ENCODE data around the gene VSTM2B. TPM values are rescaled to one million over a fixed set of nuclear protein-coding genes. Genes with fewer than 3 reads are reported as not detected.

VSTM2B gene
- total RNA-seq, 2 experiments from 2014 or later: not detected

DNA sequence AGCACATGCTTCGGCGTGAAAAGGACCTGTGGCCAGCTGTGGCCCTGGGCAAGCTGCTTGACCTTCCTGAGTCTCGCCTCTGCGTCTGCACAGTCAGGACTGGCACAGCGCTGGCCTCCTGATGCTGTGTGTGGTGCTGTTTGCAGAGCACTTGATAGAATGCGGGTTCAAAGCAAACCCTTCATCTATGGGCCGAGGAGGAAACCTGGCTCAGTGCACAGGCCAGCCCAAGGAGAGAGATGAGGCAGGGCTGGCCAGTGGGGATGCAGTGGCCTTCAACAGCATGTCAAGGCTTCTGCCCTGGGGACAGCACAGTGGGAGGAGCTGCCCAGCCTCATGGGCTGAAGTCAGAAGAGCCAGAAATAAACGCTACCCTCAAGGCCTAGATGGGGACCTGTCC lies 21.3 kb upstream of the VSTM2B start:
- intact Hi-C loops (cut with micrococcal nuclease; ENCODE audit: unreplicated experiment): no loop called here
- TF ChIP-seq, protein P1, sequence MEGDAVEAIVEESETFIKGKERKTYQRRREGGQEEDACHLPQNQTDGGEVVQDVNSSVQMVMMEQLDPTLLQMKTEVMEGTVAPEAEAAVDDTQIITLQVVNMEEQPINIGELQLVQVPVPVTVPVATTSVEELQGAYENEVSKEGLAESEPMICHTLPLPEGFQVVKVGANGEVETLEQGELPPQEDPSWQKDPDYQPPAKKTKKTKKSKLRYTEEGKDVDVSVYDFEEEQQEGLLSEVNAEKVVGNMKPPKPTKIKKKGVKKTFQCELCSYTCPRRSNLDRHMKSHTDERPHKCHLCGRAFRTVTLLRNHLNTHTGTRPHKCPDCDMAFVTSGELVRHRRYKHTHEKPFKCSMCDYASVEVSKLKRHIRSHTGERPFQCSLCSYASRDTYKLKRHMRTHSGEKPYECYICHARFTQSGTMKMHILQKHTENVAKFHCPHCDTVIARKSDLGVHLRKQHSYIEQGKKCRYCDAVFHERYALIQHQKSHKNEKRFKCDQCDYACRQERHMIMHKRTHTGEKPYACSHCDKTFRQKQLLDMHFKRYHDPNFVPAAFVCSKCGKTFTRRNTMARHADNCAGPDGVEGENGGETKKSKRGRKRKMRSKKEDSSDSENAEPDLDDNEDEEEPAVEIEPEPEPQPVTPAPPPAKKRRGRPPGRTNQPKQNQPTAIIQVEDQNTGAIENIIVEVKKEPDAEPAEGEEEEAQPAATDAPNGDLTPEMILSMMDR (conservative IDR thresholded peaks at IDR 0.05; ENCODE audit: low read length): no peak
- no peak for TF ChIP-seq EZH2phosphoT487 (IDR thresholded peaks at IDR 0.05; ENCODE audit: borderline replicate concordance, low read depth, low read length)
- H3K79me2 ChIP-seq (ENCODE audit: insufficient read depth, low read depth, low read length): no peaks in the 10 kb centered on the region
- ChIA-PET CTCF (ENCODE audit: unreplicated experiment) (no interaction called here), POLR2A (no interaction called here)
- no peaks in the 10 kb centered on the region for H3K4me1 ChIP-seq (ENCODE audit: insufficient read depth, low read length, poor library complexity, severe bottlenecking)
- no peaks in the 10 kb centered on the region for H3K9me3 ChIP-seq (ENCODE audit: low read length)
- no peak for DNase-seq (ENCODE audit: low spot score)
- no peaks in the 10 kb centered on the region for H3K36me3 ChIP-seq (ENCODE audit: insufficient read depth, low read length)
- no peak overlapping the region for H2AFZ ChIP-seq (ENCODE audit: low read length)
- no TSS peak for BruUV-seq (replicated peaks)
- no peak overlapping the region for H3K4me2 ChIP-seq (ENCODE audit: low read length)
- no peaks in the 10 kb centered on the region for H4K20me1 ChIP-seq (ENCODE audit: insufficient read depth, low read length)
- H3K4me3 ChIP-seq (ENCODE audit: low read depth, low read length, poor library complexity, severe bottlenecking): no peak overlapping the region
- H3K9me2 ChIP-seq (ENCODE audit: insufficient read depth, low read length): no peaks in the 10 kb centered on the region
- H3K27ac ChIP-seq (ENCODE audit: low read depth, low read length, poor library complexity, severe bottlenecking): no peak overlapping the region

DNA sequence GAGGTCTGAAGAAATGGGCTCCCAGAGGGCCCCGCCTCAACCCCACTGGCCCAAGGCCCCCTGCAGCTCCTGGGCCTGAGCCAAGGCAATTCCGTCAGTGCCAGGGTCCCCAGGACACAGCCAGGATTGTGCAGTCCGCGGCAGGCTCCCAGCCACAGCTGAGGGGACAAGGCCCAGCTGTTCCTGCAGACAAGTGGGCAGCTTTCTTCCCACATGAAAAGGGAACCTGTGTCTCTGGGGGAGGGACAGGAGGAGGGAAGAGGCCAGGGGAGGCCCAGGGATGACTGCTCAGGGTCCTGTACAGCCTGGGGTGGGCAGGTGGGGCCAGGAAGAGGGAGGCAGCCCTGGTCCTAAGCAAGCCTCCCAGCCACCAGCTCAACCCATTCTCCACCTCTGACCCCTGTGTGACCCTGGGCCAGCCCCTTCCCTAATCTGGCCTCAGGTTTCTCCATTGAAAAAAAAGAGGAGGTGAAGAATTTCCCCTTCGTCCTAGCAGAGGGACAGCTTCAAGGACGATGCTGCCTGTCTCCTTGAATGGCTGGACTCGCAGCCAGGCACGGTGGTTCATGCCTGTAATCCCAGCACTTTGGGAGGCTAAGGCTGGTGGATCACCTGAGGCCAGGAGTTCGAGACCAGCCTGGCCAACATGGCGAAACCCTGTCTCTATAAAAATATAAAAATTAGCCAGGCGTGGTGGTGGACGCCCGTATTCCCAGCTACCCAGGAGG lies 20.5 kb upstream of the VSTM2B start:
- POLR2A ChIA-PET: no interaction called here
- TF ChIP-seq, protein P1 (conservative IDR thresholded peaks at IDR 0.05; ENCODE audit: low read length): no peak
- TF ChIP-seq EZH2phosphoT487 (IDR thresholded peaks at IDR 0.05; ENCODE audit: borderline replicate concordance, low read depth, low read length): no peak
- no peak overlapping the region for H3K4me2 ChIP-seq (ENCODE audit: low read length)

DNA sequence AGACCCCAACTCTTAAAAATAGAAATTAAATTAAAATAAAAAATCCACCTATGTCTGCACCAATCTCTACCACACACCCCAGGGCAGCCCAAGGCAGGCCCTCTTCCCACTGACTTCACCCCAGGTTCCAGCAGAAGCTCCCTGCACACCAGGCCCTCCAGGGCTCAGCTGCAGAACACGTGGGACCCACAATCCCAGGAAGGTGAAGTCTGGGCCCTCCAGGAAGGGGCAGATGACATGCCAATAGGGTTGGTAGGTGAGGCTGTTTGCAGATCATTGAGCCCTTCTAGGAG lies 19.2 kb upstream of the VSTM2B start:
- H3K4me1 ChIP-seq (ENCODE audit: insufficient read depth, low read length, poor library complexity, severe bottlenecking): no peaks in the 10 kb centered on the region
- TF ChIP-seq, protein P1 (conservative IDR thresholded peaks at IDR 0.05; ENCODE audit: low read length): no peak
- no peak for TF ChIP-seq EZH2phosphoT487 (IDR thresholded peaks at IDR 0.05; ENCODE audit: borderline replicate concordance, low read depth, low read length)
- no TSS peak for BruUV-seq (replicated peaks)
- no peaks in the 10 kb centered on the region for H3K9me3 ChIP-seq (ENCODE audit: low read length)
- ChIA-PET CTCF (ENCODE audit: unreplicated experiment) (no interaction called here), POLR2A (no interaction called here)
- no peak overlapping the region for H2AFZ ChIP-seq (ENCODE audit: low read length)
- no peaks in the 10 kb centered on the region for H3K9me2 ChIP-seq (ENCODE audit: insufficient read depth, low read length)
- H3K4me3 ChIP-seq (ENCODE audit: low read depth, low read length, poor library complexity, severe bottlenecking): no peak overlapping the region
- no peak for DNase-seq (ENCODE audit: low spot score)
- H4K20me1 ChIP-seq (ENCODE audit: insufficient read depth, low read length): no peaks in the 10 kb centered on the region
- no peak overlapping the region for H3K4me2 ChIP-seq (ENCODE audit: low read length)
- no peak overlapping the region for H3K27ac ChIP-seq (ENCODE audit: low read depth, low read length, poor library complexity, severe bottlenecking)
- no peaks in the 10 kb centered on the region for H3K36me3 ChIP-seq (ENCODE audit: insufficient read depth, low read length)
- intact Hi-C loops (cut with micrococcal nuclease; ENCODE audit: unreplicated experiment): no loop called here
- H3K79me2 ChIP-seq (ENCODE audit: insufficient read depth, low read depth, low read length): no peaks in the 10 kb centered on the region

More for the DNA sequence above, 20.5 kb upstream of the VSTM2B start:
- Histone ChIP-seq H3K27ac (ENCODE audit: low read depth, low read length, poor library complexity, severe bottlenecking) (no peak overlapping the region), H3K36me3 (ENCODE audit: insufficient read depth, low read length) (no peaks in the 10 kb centered on the region), H3K4me3 (ENCODE audit: low read depth, low read length, poor library complexity, severe bottlenecking) (no peak overlapping the region), H4K20me1 (ENCODE audit: insufficient read depth, low read length) (no peaks in the 10 kb centered on the region), H3K4me1 (ENCODE audit: insufficient read depth, low read length, poor library complexity, severe bottlenecking) (no peaks in the 10 kb centered on the region), H3K9me2 (ENCODE audit: insufficient read depth, low read length) (no peaks in the 10 kb centered on the region), H3K79me2 (ENCODE audit: insufficient read depth, low read depth, low read length) (no peaks in the 10 kb centered on the region), H3K9me3 (ENCODE audit: low read length) (no peaks in the 10 kb centered on the region), H2AFZ (ENCODE audit: low read length) (no peak overlapping the region)
- intact Hi-C loops (cut with micrococcal nuclease; ENCODE audit: unreplicated experiment): no loop called here
- DNase-seq (ENCODE audit: low spot score): no peak
- no TSS peak for BruUV-seq (replicated peaks)
- CTCF ChIA-PET (ENCODE audit: unreplicated experiment): no interaction called here

Measured in OCI-LY7 (cell line).